NCI-H345 treated with DMSO at 0.1 percent for 48 hours (cell line): ENCODE measurements around the gene ICA1L.
"Not testable (repeated sequence)": the region's sequence is repeated elsewhere in the genome, so short reads cannot be mapped to it uniquely, and the experiment has no call there.

Experiments used
- DNase-seq: peaks from one replicate; lab custom pipeline; 2025; ENCODE audit not compliant: unreplicated experiment; lab: John Stamatoyannopoulos, UW

ICA1L gene

GRCh38 chr2:202871300-202872141, at the start of gene ICA1L:
Gene ICA1L, minus strand, starts transcription at chr2:202871766. Its CDS starts 42,757 bp downstream, at chr2:202829009.
- peak; percentile 71 for DNase-seq

GRCh38 chr2:202918860-202919259, 47.3 kb upstream of the ICA1L start:
- no peak for DNase-seq

DNA sequence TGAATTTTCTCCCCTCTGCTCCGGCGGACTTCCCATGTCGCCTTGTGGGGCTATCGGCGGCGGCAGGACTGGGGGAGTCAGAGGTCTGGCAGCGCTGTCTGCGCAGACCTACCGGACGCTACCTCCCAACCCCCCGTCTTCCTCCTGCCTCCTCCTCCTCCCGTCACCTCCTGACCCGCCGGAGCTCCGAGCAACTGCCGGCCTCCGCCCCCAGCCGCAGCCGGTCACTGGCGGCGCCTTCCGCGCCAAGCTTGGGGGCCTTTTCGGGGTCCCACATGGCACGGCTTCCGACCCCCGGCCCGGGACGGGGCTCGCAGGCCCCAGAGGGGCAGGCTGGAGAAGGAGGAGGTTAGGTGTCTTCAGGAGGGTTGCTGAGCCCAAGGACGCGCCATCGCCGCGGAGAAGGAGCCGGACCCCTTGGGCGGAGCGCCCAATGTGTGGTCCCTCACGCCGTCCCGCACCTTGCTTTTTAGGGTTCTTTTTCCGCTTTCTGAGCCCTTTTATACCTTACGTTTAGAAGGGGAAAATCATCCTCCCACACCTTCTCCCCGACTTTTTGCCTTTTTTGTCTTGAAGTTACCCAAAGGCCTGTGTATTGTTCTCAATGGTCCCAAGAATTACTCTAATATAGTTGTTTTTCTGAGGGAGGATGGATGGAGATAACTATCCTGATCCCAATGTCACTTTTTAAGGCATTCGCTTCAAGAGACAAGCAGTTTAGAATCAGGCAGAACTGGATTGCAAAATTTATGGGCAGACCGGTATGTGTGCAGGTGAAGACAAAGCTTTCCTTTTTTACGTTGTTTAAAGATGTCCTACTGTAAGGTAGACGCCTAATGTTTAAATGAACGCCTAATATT, 41.0 kb upstream of the ICA1L start:
- DNase-seq, result not testable (repeated sequence)

GRCh38 chr2:202911512-202912341, 40.2 kb upstream of the ICA1L start, which contains the start of the genes CARF and WDR12:
Gene CARF, plus strand, starts transcription at chr2:202912275. Its CDS starts 29,628 bp downstream, at chr2:202941903.
Gene WDR12, minus strand, starts transcription at chr2:202911673. Its CDS starts 197 bp downstream, at chr2:202911476.
- DNase-seq, result peak; percentile 98

GRCh38 chr2:202911203-202911511, 39.6 kb upstream of the ICA1L start:
- DNase-seq, result no peak

GRCh38 chr2:202910698-202911097, 39.1 kb upstream of the ICA1L start:
- no peak for DNase-seq

- DNase-seq, result not testable (repeated sequence)
Measured at GRCh38 chr2:202910250-202910649, 38.7 kb upstream of the ICA1L start.

DNA sequence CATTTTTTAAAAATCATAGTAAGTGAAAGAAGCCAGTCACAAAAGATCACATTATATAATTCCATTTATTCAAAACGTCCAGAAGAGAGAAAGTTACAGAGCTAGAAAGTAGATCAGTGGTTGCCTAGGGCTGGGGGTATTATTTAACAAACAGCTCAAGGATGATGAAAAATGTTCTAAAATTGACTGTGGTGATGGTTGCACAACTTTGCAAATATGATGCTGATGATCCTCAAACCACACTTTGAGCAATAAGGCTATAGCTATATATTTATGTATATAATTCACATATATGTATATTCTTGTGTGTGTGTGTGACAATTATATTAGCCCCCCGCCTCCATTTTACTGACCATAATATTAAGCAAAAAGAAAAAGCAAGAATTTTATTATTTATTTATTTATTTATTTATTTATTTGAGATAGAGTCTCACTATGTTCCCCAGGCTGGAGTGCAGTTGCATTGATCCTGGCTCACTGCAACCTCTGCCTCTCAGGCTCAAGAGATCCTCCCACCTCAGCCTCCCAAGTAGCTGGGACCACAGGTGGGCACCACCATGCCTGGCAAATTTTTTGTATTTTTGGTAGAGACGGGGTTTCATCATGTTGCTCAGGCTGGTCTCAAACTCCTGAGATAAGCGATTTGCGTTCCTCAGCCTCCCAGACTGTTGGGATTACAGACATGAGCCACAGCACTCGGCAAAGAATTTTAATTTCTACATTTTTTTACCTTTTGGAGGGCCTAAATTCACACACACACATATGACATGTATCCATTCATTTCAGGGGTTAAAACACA, 38.0 kb upstream of the ICA1L start:
- DNase-seq, result no peak

GRCh38 chr2:202908186-202908585, 36.6 kb upstream of the ICA1L start:
- DNase-seq, result no peak

DNA sequence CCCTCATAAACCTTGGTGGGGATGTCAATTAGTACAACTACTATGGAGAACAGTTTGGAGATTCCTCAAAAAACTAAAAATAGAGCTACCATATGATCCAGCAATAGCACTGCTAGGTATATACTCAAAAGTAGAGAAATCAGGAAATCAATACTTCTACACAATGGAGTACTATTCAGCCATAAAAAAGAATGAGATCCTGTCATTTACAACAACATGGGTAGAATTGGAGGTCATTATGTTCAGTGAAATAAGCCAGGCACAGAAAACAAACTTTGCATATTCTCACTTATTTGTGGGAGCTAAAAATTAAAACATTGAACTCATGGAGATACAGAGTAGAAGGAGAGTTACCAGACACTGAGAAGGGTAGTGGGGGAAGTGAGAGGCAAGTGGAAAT, 33.9 kb upstream of the ICA1L start:
- not testable (repeated sequence) for DNase-seq

DNA sequence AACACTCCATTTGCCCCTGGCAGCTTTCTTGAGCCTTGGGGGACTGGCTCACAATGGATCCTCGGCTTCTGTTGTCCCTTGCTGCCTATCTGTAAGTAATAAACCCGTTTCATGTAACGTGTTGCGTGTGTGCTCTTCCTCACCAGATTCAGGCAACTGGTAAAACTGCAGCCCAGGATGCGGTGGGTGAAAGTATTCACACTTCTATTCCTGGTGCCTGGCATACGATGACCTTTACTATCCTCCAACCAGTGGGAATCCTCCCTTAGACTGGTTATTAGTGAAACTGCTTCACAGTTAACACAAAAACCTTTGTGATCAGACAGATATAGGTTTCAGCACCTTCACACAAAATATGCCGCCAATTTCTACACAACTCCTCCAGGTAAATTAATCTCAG, 13.6 kb upstream of the ICA1L start:
- DNase-seq, result no peak

GRCh38 chr2:202883987-202884675, 12.6 kb upstream of the ICA1L start:
- DNase-seq, result no peak

DNA sequence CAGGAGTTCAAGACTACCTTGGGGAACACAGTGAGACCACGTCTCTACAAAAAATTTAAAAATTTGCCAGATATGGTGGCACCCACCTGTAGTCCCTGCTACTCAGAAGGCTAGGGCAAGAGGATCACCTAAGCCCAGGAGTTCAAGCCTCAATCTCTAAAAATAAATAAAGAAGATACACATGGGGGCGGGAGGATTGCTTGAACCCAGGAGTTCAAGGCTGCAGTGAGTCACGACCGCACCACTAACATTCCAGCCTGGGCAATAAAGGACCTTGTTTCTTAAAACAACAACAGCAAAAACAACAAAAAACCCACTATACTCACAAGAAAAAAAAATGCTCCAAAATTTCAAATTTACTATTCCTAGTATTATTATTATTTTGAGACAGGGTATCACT, 10.0 kb upstream of the ICA1L start:
- DNase-seq, result no peak

DNA sequence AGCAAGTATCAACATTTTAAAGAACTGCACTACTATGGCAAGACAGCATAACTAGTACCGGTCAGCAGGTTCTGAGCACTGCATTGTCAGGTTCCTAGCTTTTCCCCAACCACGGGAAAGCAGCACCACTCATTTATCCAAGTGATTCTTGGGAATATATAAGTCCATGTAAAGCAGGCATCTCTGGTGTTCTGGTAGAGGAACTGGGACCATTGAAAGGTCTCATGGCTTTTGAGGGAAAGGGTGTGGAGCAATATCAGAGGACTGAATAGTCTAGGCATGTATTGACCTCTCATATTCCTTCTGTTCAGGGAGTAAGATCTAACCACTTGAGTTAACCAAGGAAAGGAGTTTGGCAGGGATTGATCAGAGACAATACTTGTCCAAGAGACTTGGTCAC, 6.1 kb upstream of the ICA1L start:
- DNase-seq, result no peak

GRCh38 chr2:202870431-202871299, 901 bp downstream of the ICA1L start:
- peak; percentile 88 for DNase-seq

DNA sequence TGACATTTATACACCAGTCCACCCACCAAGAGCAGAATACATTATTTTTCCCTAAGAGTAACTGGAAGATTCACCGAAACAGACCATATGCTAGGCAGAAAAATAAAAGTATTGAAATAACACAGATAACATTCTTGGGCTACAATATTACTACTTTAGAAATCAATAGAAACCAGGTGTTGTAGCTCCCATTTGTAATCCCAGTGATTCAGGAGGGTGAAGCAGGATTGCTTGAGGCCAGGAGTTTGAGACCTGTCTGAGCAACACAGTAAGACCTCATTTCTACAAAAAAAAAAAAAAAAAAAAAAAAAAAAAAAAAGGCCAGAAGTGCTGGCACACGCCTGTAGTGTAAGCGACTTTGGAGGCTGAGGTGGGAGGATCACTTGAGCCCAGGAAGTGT, 9.6 kb downstream of the ICA1L start:
- DNase-seq, result no peak

DNA sequence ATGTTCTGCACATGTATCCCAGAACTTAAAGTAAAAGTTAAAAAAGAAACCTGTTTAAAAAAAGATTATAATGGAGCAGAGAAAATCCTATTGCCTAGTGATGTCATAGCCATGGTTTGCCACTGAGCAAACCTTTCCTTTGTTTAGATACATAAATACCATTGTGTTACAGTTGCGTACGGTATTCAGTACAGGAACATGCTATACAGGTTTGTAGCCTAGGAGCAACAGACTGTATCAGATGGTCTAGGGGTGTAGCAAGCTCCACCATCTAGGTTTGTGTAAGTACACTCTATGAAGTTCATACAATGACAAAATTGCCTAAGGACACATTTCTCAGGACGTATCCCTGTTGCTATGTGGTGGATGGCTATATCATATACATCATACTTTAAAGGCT, 13.0 kb downstream of the ICA1L start:
- no peak for DNase-seq

DNA sequence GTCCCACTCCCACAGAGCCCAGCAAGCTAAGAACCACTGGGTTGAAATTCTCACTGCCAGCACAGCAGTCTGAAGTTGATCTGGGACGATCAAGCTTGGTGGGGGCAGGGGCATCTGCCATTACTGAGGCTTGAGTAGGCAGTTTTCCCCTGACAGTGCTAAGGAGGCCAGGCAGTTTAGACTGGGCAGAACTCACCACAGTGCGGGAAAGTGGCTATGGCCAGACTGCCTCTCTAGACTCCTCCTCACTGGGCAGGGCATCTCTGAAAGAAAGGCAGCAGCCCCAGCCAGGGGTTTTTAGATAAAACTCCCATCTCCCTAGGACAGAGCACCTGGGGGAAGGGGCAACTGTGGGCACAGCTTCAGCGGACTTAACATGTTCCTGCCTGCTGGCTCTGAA, 22.2 kb downstream of the ICA1L start:
- DNase-seq, result not testable (repeated sequence)

DNA sequence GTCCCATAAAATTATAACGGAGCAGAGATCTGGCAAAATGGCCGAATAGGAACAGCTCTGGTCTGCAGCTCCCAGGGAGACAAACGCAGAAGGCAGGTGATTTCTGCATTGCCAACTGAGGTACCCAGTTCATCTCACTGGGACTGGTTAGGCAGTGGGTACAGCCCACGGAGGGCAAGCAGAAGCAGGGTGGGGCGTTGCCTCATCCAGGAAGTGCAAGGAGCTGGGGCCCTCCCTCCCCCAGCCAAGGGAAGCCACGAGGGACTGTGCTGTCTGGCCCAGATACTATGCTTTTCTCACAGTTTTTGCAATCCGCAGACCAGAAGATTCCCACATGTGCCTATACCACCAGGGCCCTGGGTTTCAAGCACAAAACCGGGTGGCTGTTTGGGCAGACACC, 22.8 kb downstream of the ICA1L start:
- DNase-seq, result no peak
